ENCODE data around the gene STARD3.

STARD3 gene

GRCh38 chr17:39604911-39605491 is 31.9 kb upstream of the STARD3 start:
- no peak for DNase-seq (ENCODE audit: low read depth in 2 of 2)

- no peak for DNase-seq (ENCODE audit: low read depth in 2 of 2)
Observed at GRCh38 chr17:39605492-39606433, 31.2 kb upstream of the STARD3 start.

GRCh38 chr17:39606434-39607056 is 30.4 kb upstream of the STARD3 start:
- DNase-seq (ENCODE audit: low read depth in 2 of 2): no peak

GRCh38 chr17:39607057-39607850 is 29.7 kb upstream of the STARD3 start:
- DNase-seq (ENCODE audit: low read depth in 2 of 2): no peak

- DNase-seq (ENCODE audit: low read depth in 2 of 2): no peak
Observed at GRCh38 chr17:39607851-39608130, 29.2 kb upstream of the STARD3 start, which contains the start of gene NEUROD2. Gene NEUROD2, minus strand, starts transcription at chr17:39607920. Its CDS starts 1,321 bp downstream, at chr17:39606599.

GRCh38 chr17:39608142-39608981 is 28.6 kb upstream of the STARD3 start:
- DNase-seq (ENCODE audit: low read depth in 2 of 2): no peak

GRCh38 chr17:39609416-39610025 is 27.4 kb upstream of the STARD3 start:
- no peak for DNase-seq (ENCODE audit: low read depth in 2 of 2)

GRCh38 chr17:39611401-39612112 is 25.4 kb upstream of the STARD3 start:
- DNase-seq (ENCODE audit: low read depth in 2 of 2): no peak

GRCh38 chr17:39612291-39612894 is 24.6 kb upstream of the STARD3 start:
- DNase-seq (ENCODE audit: low read depth in 2 of 2): no peak

GRCh38 chr17:39612935-39613464 is 23.9 kb upstream of the STARD3 start:
- no peak for DNase-seq (ENCODE audit: low read depth in 2 of 2)

- DNase-seq (ENCODE audit: low read depth in 2 of 2): no peak
Observed at GRCh38 chr17:39614545-39615157, 22.3 kb upstream of the STARD3 start.

GRCh38 chr17:39615434-39615833 is 21.5 kb upstream of the STARD3 start:
- no peak for DNase-seq (ENCODE audit: low read depth in 2 of 2)

GRCh38 chr17:39617100-39617445 is 19.9 kb upstream of the STARD3 start:
- DNase-seq (ENCODE audit: low read depth in 2 of 2): no peak

GRCh38 chr17:39617446-39618245 is 19.3 kb upstream of the STARD3 start:
- DNase-seq (ENCODE audit: low read depth in 2 of 2): peak in 1 of 2 donors; percentile 42

GRCh38 chr17:39618246-39618913 is 18.6 kb upstream of the STARD3 start:
- no peak for DNase-seq (ENCODE audit: low read depth in 2 of 2)

GRCh38 chr17:39618956-39619785 is 17.8 kb upstream of the STARD3 start:
- no peak for DNase-seq (ENCODE audit: low read depth in 2 of 2)

- DNase-seq (ENCODE audit: low read depth in 2 of 2): no peak
Observed at GRCh38 chr17:39619786-39620101, 17.2 kb upstream of the STARD3 start.
